HG02763 (cell line): Measurements from ENCODE around the gene NPHP1.
"Not testable (repeated sequence)": the region's sequence is repeated elsewhere in the genome, so short reads cannot be mapped to it uniquely, and the experiment has no call there.

Experiments
- ATAC-seq: cut with Tn5 transposase; IDR thresholded peaks from one replicate; pipeline ENCODE4 v1.9.1; 2021; ENCODE audit warnings: mild to moderate bottlenecking, moderate library complexity; ENCODE audit not compliant: unreplicated experiment

The NPHP1 gene

GRCh38 chr2:110105183-110105582 is 99.6 kb downstream of the NPHP1 start:
- ATAC-seq = no peak

GRCh38 chr2:110104025-110104771 is 100.6 kb downstream of the NPHP1 start:
- ATAC-seq = no peak

- no peak for ATAC-seq
Observed at GRCh38 chr2:110103061-110103961, 101.5 kb downstream of the NPHP1 start.

GRCh38 chr2:110101901-110102803 is 102.7 kb downstream of the NPHP1 start:
- no peak for ATAC-seq

- ATAC-seq = no peak
Observed at GRCh38 chr2:110101280-110101844, 103.5 kb downstream of the NPHP1 start.

GRCh38 chr2:110100880-110101279 is 103.9 kb downstream of the NPHP1 start:
- ATAC-seq = not testable (repeated sequence)

GRCh38 chr2:110100480-110100879 is 104.3 kb downstream of the NPHP1 start:
- no peak for ATAC-seq

- no peak for ATAC-seq
Observed at GRCh38 chr2:110099471-110100225, 105.2 kb downstream of the NPHP1 start.

GRCh38 chr2:110099038-110099425 is 105.8 kb downstream of the NPHP1 start:
- ATAC-seq = no peak

GRCh38 chr2:110097506-110098220 is 107.2 kb downstream of the NPHP1 start:
- ATAC-seq = no peak

- no peak for ATAC-seq
Observed at GRCh38 chr2:110095994-110096633, 108.7 kb downstream of the NPHP1 start.

GRCh38 chr2:110094884-110095534 is 109.8 kb downstream of the NPHP1 start:
- not testable (repeated sequence) for ATAC-seq

- ATAC-seq = not testable (repeated sequence)
Observed at GRCh38 chr2:110093924-110094323, 110.9 kb downstream of the NPHP1 start.

- not testable (repeated sequence) for ATAC-seq
Observed at GRCh38 chr2:110090164-110090563, 114.6 kb downstream of the NPHP1 start.

- not testable (repeated sequence) for ATAC-seq
Observed at GRCh38 chr2:110083757-110084156, 121.1 kb downstream of the NPHP1 start.

GRCh38 chr2:110083162-110083561 is 121.7 kb downstream of the NPHP1 start:
- ATAC-seq = not testable (repeated sequence)

GRCh38 chr2:110078104-110078503 is 126.7 kb downstream of the NPHP1 start:
- not testable (repeated sequence) for ATAC-seq

GRCh38 chr2:110075896-110076295 is 128.9 kb downstream of the NPHP1 start:
- not testable (repeated sequence) for ATAC-seq
